AG10803 (cell line): ENCODE measurements around the gene PKHD1.

Experiments
- DNase-seq: peaks from one replicate; pipeline ENCODE4 v3.0.0; 2010; ENCODE audit warnings: low read depth
- H3K4me3 ChIP-seq: 2 replicates; pipeline ENCODE4 v1.5.1; 2011; ENCODE audit warnings: mild to moderate bottlenecking, low read length, control low read depth
- CTCF ChIP-seq: conservative IDR thresholded peaks from 2 replicates; pipeline ENCODE4 v1.5.1; 2011; ENCODE audit warnings: mild to moderate bottlenecking, low read length, control low read depth, inconsistent platforms

PKHD1 gene

GRCh38 chr6:52106994-52107393, 19.6 kb upstream of the PKHD1 start:
- TF ChIP-seq CTCF = no peak
- no peak overlapping the region for H3K4me3 ChIP-seq
- no peak for DNase-seq

GRCh38 chr6:52104979-52105378, 17.6 kb upstream of the PKHD1 start:
- H3K4me3 ChIP-seq = no peak overlapping the region
- no peak; the same call in 1 of the 2 replicates for TF ChIP-seq CTCF
- DNase-seq = no peak

- TF ChIP-seq CTCF = no peak
- no peak for DNase-seq
- no peak overlapping the region for H3K4me3 ChIP-seq
Observed at GRCh38 chr6:52103623-52104022, 16.2 kb upstream of the PKHD1 start.

- no peak overlapping the region for H3K4me3 ChIP-seq
- no peak for DNase-seq
- no peak for TF ChIP-seq CTCF
Observed at GRCh38 chr6:52102405-52102804, 15.0 kb upstream of the PKHD1 start.

- H3K4me3 ChIP-seq = no peak overlapping the region
- DNase-seq = no peak
- TF ChIP-seq CTCF = no peak
Observed at GRCh38 chr6:52098721-52099120, 11.3 kb upstream of the PKHD1 start.

GRCh38 chr6:52089758-52090348, 2.4 kb upstream of the PKHD1 start:
- no peak for TF ChIP-seq CTCF

GRCh38 chr6:52086741-52087140, 672 bp downstream of the PKHD1 start:
- TF ChIP-seq CTCF = no peak
- no peak for DNase-seq
- no peak overlapping the region for H3K4me3 ChIP-seq

More at GRCh38 chr6:52089758-52090348, 2.4 kb upstream of the PKHD1 start:
- no peak overlapping the region for H3K4me3 ChIP-seq
- no peak for DNase-seq
